OCI-LY1 (cell line): ENCODE measurements around the gene PLIN4.
"Not testable (repeated sequence)": the region's sequence is repeated elsewhere in the genome, so short reads cannot be mapped to it uniquely, and the experiment has no call there.

ENCODE experiments used
- H2AFZ ChIP-seq: fragments of 200-600 bp; sonication (generic), shearing (Covaris generic); 2 replicates; pipeline ENCODE4 v1.6.0; 2014; ENCODE audit warnings: antibody characterized with exemption, mild to moderate bottlenecking, low read length
- H3F3A ChIP-seq: fragments of 200-600 bp; sonication (generic), shearing (Covaris generic); 2 replicates; pipeline ENCODE4 v1.6.0; 2014; ENCODE audit warnings: mild to moderate bottlenecking, antibody characterized with exemption, low read length, moderate library complexity; ENCODE audit not compliant: insufficient read depth
- H3K27ac ChIP-seq: fragments of 200-600 bp; sonication (generic); 2 replicates; pipeline ENCODE4 v1.5.1; 2014; ENCODE audit warnings: low read length, mixed run types, mild to moderate bottlenecking, low read depth; ENCODE audit not compliant: poor library complexity, severe bottlenecking
- H3K27me3 ChIP-seq: fragments of 200-600 bp; sonication (generic); 2 replicates; pipeline ENCODE4 v1.6.0; 2014; ENCODE audit warnings: antibody characterized with exemption, mild to moderate bottlenecking, low read length, moderate library complexity; ENCODE audit not compliant: insufficient read depth
- H3K36me3 ChIP-seq: fragments of 200-600 bp; sonication (generic); 2 replicates; pipeline ENCODE4 v1.6.1; 2014; ENCODE audit warnings: mild to moderate bottlenecking, antibody characterized with exemption, low read length, moderate library complexity, mixed read lengths; ENCODE audit not compliant: insufficient read depth
- H3K4me1 ChIP-seq: fragments of 200-600 bp; sonication (generic); 2 replicates; pipeline ENCODE4 v1.5.1; 2014; ENCODE audit warnings: mild to moderate bottlenecking, low read length, moderate library complexity; ENCODE audit not compliant: insufficient read depth, severe bottlenecking
- H3K4me2 ChIP-seq: fragments of 200-600 bp; sonication (generic), shearing (Covaris generic); 2 replicates; pipeline ENCODE4 v1.6.1; 2014; ENCODE audit warnings: low read length
- H3K4me3 ChIP-seq: fragments of 200-600 bp; sonication (generic); 2 replicates; pipeline ENCODE4 v1.5.1; 2014; ENCODE audit warnings: low read length, low read depth, mild to moderate bottlenecking, mixed read lengths; ENCODE audit not compliant: poor library complexity, severe bottlenecking
- H3K79me2 ChIP-seq: fragments of 200-600 bp; shearing (Covaris generic); 2 replicates; pipeline ENCODE4 v1.6.1; 2016; ENCODE audit warnings: mixed run types, low read length, mixed read lengths; ENCODE audit not compliant: insufficient read depth
- H3K9ac ChIP-seq: fragments of 200-600 bp; sonication (generic), shearing (Covaris generic); 2 replicates; pipeline ENCODE4 v1.6.1; 2014; ENCODE audit warnings: mild to moderate bottlenecking, low read length, mixed read lengths
- H3K9me2 ChIP-seq: fragments of 200-600 bp; sonication (generic), shearing (Covaris generic); 2 replicates; pipeline ENCODE4 v1.6.1; 2014; ENCODE audit warnings: low read depth, mild to moderate bottlenecking, low read length, mixed read lengths
- H3K9me3 ChIP-seq: fragments of 200-600 bp; shearing (Covaris generic); 2 replicates; pipeline ENCODE4 v1.6.1; 2014; ENCODE audit warnings: low read length, mixed read lengths
- H4K20me1 ChIP-seq: fragments of 200-600 bp; sonication (generic), shearing (Covaris generic); 2 replicates; pipeline ENCODE4 v1.6.0; 2016; ENCODE audit warnings: mild to moderate bottlenecking, low read length; ENCODE audit not compliant: insufficient read depth
- CTCF ChIP-seq: fragments of 200-600 bp; sonication (generic), shearing (Covaris generic); IDR thresholded peaks from 2 replicates; pipeline ENCODE4 v1.5.1; 2017; ENCODE audit warnings: mild to moderate bottlenecking, antibody characterized with exemption, low read length, moderate library complexity, mixed read lengths
- EZH2 ChIP-seq: fragments of 200-600 bp; sonication (generic), shearing (Covaris generic); IDR thresholded peaks from 2 replicates; pipeline ENCODE4 v1.8.0; 2017; ENCODE audit warnings: borderline replicate concordance, mixed run types, mild to moderate bottlenecking, antibody characterized with exemption, low read length, moderate library complexity, mixed read lengths

Gene PLIN4

GRCh38 chr19:4531562-4532165 lies 13.4 kb upstream of the PLIN4 start:
- Histone ChIP-seq H3K4me2 (no peak overlapping the region), H3K36me3 (no peaks in the 10 kb centered on the region), H3K27ac (no peak overlapping the region), H2AFZ (no peak overlapping the region), H3K27me3 (peaks cover 4% of the 10 kb centered on the region; the same call in 1 of the 2 replicates), H3K4me1 (peaks cover 15% of the 10 kb centered on the region), H3K4me3 (no peak overlapping the region), H3F3A (no peaks in the 10 kb centered on the region), H4K20me1 (no peaks in the 10 kb centered on the region), H3K9me2 (no peaks in the 10 kb centered on the region), H3K79me2 (no peaks in the 10 kb centered on the region), H3K9me3 (no peaks in the 10 kb centered on the region), H3K9ac (no peak overlapping the region)
- no peak for TF ChIP-seq CTCF
- TF ChIP-seq EZH2, result no peak

- Histone ChIP-seq H3K4me3 (no peak overlapping the region), H3K79me2 (no peaks in the 10 kb centered on the region), H3K9me3 (no peaks in the 10 kb centered on the region), H2AFZ (no peak overlapping the region), H3K9me2 (no peaks in the 10 kb centered on the region), H3F3A (no peaks in the 10 kb centered on the region), H3K9ac (no peak overlapping the region), H3K4me2 (no peak overlapping the region), H3K27me3 (peaks cover 4% of the 10 kb centered on the region; the same call in 1 of the 2 replicates), H3K4me1 (peaks cover 7% of the 10 kb centered on the region), H4K20me1 (no peaks in the 10 kb centered on the region), H3K36me3 (no peaks in the 10 kb centered on the region), H3K27ac (no peak overlapping the region)
- TF ChIP-seq CTCF, result no peak
- no peak for TF ChIP-seq EZH2
Measured at GRCh38 chr19:4529924-4530522, 11.7 kb upstream of the PLIN4 start.

GRCh38 chr19:4528843-4529242 lies 10.6 kb upstream of the PLIN4 start:
- Histone ChIP-seq H3K4me3 (no peak overlapping the region), H3K27me3 (peaks cover under 1% of the 10 kb centered on the region; the same call in 1 of the 2 replicates), H3K27ac (no peak overlapping the region), H3K4me2 (no peak overlapping the region), H3K4me1 (no peaks in the 10 kb centered on the region), H3K9me2 (no peaks in the 10 kb centered on the region), H3K9ac (no peak overlapping the region), H3K9me3 (no peaks in the 10 kb centered on the region), H3K36me3 (no peaks in the 10 kb centered on the region), H2AFZ (no peak overlapping the region), H4K20me1 (no peaks in the 10 kb centered on the region), H3F3A (no peaks in the 10 kb centered on the region), H3K79me2 (no peaks in the 10 kb centered on the region)
- no peak for TF ChIP-seq EZH2
- TF ChIP-seq CTCF, result no peak

DNA sequence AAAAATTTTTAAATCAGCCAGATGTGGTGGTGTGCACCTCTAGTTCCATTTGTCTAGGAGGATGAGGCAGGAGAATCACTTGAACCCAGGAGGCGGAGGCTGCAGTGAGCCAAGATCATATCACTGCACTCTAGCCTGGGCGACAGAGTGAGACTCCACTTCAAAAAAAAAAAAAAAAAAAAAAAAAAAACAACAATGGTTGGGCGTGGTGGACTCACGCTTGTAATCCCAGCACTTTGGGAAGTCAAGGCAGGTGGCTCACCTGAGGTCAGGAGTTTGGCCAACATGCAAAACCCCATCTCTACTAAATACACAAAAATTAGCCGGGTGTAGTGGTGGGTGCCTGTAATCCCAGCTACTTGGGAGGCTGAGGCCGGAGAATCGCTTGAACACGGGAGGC lies 9.1 kb upstream of the PLIN4 start:
- H3K79me2 ChIP-seq, H3K36me3 ChIP-seq, H3K9me2 ChIP-seq, H3K9me3 ChIP-seq, H3K27me3 ChIP-seq, H3K4me1 ChIP-seq, H3F3A ChIP-seq, H3K4me3 ChIP-seq, H3K9ac ChIP-seq, H3K4me2 ChIP-seq, H3K27ac ChIP-seq, H4K20me1 ChIP-seq, H2AFZ ChIP-seq: not testable (repeated sequence)
